Mucosa of descending colon (tissue), 3 donors: ENCODE measurements around the gene NMNAT3. TPM values are rescaled to one million over a fixed set of nuclear protein-coding genes. Genes with fewer than 3 reads are reported as not detected.

Experiments used
- ATAC-seq: fragments of 200-7000 bp; cut with Tn5 transposase; one replicate; pipeline ENCODE4 v1.9.1; 2020; ENCODE audit warnings: mild to moderate bottlenecking, moderate library complexity
- DNase-seq, 3 donors: peaks; one replicate each; pipeline ENCODE4 v3.0.0-alpha.2; 2020
- H3K36me3 ChIP-seq: fragments of 200-600 bp; one replicate; pipeline ENCODE4 v1.8.0; 2021; ENCODE audit warnings: low read depth, mild to moderate bottlenecking
- H3K4me1 ChIP-seq: fragments of 200-600 bp; one replicate; pipeline ENCODE4 v1.8.0; 2021; ENCODE audit warnings: low read depth, mild to moderate bottlenecking
- H3K4me3 ChIP-seq: fragments of 200-600 bp; one replicate; pipeline ENCODE4 v1.8.0; 2021; ENCODE audit warnings: mild to moderate bottlenecking
- H3K9me3 ChIP-seq: fragments of 200-600 bp; one replicate; pipeline ENCODE4 v1.8.0; 2021; ENCODE audit warnings: mild to moderate bottlenecking
- intact Hi-C, 2 donors: fragments of 100-400 bp; cut with DNase I in 1 of 2; cut with micrococcal nuclease in 1 of 2; formaldehyde crosslinking; loops; one replicate each; pipeline versions ENCODE4 v1.11.0 to v1.11.1; 2022; cut with DNase I, micrococcal nuclease
- total RNA-seq, 3 donors: library from RNA; stranded (reverse); fragmentation: NEBNext Ultra II Directional in 2 of 3; extraction: Animal tissue kit (Norgen Biotek cat#: 25700) in 2 of 3; gene quantifications; one replicate each; pipeline versions ENCODE4 v1.2.1 to v1.2.4, GENCODE V29; 2021 to 2023
- TF ChIP-seq, protein P1 (sequence below): fragments of 200-600 bp; IDR thresholded peaks from one replicate; pipeline ENCODE4 v1.8.0; 2022; ENCODE audit warnings: antibody characterized with exemption, mild to moderate bottlenecking
- donor health status: DM: no; HTN: no; CAD: no; lungs with moderate emphysema.
- donor health status: DM: no; HTN: no; CAD: no.
- donor health status: DM: no; HTN: yes; CAD: no.

NMNAT3 gene
- total RNA-seq, 3 donors from 2014 or later = 7.9 to 11.9 (median 10.7) TPM

DNA sequence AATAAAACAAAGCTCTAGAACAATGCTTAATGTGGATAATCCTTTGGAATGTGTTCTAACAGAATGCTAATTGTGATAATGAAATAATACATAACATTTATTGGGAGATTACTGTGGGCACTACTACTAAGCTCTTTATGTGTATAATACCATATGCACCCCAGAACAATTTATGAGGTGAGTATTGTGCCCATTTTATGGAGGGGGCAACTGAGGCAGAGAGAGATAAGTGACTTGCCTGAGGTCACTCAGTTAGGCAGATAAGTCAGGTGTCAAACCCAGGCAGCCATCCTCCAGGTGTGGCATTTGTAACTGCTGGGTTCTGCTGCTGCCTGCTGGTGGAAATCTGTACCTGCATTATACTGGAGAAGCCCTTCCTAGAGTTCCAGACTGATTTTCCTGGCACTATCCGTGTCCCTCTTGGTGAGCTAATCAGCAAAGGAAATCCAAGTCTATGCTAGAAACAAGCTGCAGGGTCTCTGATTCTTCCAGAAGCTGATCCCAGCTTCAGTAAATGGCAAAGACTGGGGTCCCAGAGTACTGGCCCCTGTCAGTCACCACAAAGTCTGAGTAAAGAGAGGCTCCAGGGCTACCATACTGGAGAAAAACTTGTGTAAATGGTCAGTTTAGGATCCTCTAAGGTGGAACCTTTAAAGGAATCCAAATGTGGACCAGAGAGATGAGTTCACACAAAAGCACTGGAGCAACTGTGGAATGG, 115.7 kb downstream of the NMNAT3 start:
- DNase-seq (peak in 1 of 3 donors; percentile 56), ATAC-seq (peak; percentile 77)
- TF ChIP-seq, protein P1, sequence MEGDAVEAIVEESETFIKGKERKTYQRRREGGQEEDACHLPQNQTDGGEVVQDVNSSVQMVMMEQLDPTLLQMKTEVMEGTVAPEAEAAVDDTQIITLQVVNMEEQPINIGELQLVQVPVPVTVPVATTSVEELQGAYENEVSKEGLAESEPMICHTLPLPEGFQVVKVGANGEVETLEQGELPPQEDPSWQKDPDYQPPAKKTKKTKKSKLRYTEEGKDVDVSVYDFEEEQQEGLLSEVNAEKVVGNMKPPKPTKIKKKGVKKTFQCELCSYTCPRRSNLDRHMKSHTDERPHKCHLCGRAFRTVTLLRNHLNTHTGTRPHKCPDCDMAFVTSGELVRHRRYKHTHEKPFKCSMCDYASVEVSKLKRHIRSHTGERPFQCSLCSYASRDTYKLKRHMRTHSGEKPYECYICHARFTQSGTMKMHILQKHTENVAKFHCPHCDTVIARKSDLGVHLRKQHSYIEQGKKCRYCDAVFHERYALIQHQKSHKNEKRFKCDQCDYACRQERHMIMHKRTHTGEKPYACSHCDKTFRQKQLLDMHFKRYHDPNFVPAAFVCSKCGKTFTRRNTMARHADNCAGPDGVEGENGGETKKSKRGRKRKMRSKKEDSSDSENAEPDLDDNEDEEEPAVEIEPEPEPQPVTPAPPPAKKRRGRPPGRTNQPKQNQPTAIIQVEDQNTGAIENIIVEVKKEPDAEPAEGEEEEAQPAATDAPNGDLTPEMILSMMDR = peak; percentile 22
- Histone ChIP-seq H3K4me3 (no peak overlapping the region), H3K9me3 (no peaks in the 10 kb centered on the region), H3K4me1 (no peaks in the 10 kb centered on the region), H3K36me3 (no peaks in the 10 kb centered on the region)
- intact Hi-C loops = loop anchor here (5.0 to 10.0 kb wide), 2 partner anchors 135 to 137 kb away; no protein-coding TSS in a partner anchor

DNA sequence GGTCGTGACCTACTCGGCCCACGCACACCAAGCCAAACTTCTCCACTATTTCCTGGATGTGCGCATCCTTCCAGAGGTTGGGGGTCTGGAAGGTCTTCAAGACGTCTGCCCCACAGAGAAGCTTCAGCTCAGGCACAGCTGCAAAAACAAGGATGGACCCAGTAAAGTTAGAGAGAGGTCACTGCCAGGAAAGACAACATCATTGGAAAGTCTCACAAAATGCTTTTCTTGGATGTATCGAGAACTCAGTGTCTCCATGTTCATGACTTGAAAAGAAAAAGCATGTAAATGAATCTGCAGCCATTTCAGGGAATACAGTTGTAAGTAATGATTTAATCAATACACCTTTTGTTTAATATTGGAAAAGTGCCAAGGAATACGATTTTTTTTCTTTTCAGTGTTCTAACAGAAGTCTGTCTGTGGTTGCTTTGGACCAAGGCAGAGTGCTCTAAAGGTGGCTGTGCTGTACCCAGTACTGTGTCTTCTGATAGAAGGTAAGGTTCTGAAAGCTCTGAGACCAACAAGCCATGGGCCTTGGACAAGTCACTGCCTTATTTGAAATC, 116.4 kb downstream of the NMNAT3 start:
- no peak for ATAC-seq
- no peaks in the 10 kb centered on the region for H3K9me3 ChIP-seq
- intact Hi-C loops = loop anchor here (5.0 to 10.0 kb wide), 2 partner anchors 134 to 137 kb away; no protein-coding TSS in a partner anchor
- TF ChIP-seq, protein P1 = no peak
- H3K4me3 ChIP-seq = no peak overlapping the region
- no peak for DNase-seq
- no peaks in the 10 kb centered on the region for H3K36me3 ChIP-seq
- H3K4me1 ChIP-seq = no peaks in the 10 kb centered on the region

DNA sequence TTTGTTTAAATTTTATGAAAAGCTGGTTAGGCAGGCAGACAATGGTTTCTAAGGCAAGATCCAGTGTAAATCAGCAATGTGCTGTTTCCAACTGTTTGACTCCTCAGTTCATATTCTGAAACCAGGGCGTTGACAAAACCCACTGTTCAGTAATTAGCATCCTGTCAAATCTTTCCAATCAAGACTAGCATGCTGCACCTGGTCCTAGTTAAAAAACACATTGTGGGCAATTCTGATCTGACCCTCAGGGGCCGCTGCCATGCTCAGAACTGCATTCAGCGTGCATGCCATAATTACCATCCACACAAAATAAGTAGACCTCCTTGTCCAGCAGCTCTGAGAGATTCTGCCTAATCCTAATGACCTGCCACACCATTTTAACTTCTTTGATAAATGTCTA, 117.4 kb downstream of the NMNAT3 start:
- Histone ChIP-seq H3K36me3 (no peaks in the 10 kb centered on the region), H3K9me3 (no peaks in the 10 kb centered on the region), H3K4me3 (no peak overlapping the region), H3K4me1 (no peaks in the 10 kb centered on the region)
- DNase-seq (no peak), ATAC-seq (no peak)
- TF ChIP-seq, protein P1 = no peak
- intact Hi-C loops = loop anchor here (5.0 to 10.0 kb wide), 2 partner anchors 133 to 136 kb away; no protein-coding TSS in a partner anchor

DNA sequence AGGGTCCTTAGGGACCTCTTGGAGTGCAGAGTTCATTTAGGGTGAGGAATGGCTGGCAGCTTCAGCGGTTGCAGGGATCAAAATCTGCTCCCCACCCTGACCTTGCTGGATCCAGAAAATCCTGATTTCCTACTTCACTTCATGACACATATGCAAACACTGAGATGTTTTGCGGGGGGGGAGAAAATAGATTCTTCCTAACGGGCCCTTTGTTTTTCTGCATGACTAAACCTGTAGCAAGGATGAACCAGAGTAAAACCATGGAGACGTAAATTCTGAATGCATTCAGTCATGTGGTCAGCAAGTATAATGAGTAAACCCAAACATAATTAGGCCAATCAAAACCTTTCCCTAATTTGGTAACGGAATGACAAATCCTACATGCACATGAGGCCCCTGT, 118.2 kb downstream of the NMNAT3 start:
- no peak for DNase-seq
- H3K36me3 ChIP-seq = no peaks in the 10 kb centered on the region
- no peaks in the 10 kb centered on the region for H3K9me3 ChIP-seq
- intact Hi-C loops = no loop called here
- TF ChIP-seq, protein P1 = no peak
- no peaks in the 10 kb centered on the region for H3K4me1 ChIP-seq
- no peak overlapping the region for H3K4me3 ChIP-seq
- no peak for ATAC-seq

DNA sequence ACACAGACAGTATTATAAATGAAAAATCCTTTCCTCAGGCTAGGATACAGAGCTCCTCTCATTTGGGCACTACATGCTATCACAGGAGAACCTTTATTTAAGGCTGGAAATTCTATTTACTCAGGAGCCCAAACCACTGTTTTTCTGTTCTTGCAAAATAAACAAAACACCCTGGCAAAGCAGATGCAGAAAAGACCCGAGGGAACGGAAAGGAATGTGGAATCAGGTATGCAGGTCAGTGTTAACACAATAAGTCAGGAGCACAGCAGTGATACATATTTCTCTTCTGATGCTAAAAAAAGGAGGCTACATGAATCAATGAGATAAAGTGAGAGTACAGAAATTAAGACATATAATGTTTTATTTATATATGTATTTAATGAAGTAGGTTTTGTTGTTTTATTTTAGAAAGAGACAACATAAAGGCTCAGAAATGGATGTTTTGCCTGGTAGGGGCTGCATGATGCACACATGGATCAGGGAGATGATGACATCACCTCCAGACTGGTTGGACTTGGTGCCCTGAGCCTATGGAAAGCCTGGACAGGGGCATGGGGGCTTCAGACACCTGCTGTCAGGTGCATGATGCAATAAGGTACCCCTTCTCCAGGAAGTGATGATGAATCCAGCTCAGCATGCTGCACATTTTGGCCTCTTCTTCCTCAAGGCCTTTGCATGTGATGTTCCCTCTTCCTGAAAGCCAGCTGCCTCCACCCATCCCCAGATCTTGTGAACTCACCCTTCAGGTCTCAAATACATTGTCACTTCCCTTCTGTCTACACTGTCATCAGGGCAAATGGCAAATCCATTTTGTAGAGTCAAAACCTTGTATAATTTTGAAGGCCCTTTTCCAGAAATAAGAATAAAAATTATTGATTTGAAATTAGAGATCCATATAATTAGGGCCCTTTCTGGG, 119.2 kb downstream of the NMNAT3 start:
- TF ChIP-seq, protein P1 = no peak
- H3K4me3 ChIP-seq = no peak overlapping the region
- ATAC-seq (no peak), DNase-seq (no peak)
- H3K9me3 ChIP-seq = no peaks in the 10 kb centered on the region
- H3K4me1 ChIP-seq = no peaks in the 10 kb centered on the region
- H3K36me3 ChIP-seq = no peaks in the 10 kb centered on the region
- intact Hi-C loops = no loop called here
